Anterior cingulate cortex (tissue), 58 donors: Measurements from ENCODE around the gene CCDC138.
A peak's percentile ranks its signal among the peaks of the same experiment; 100 is the strongest.
"Not testable (repeated sequence)": the region's sequence is repeated elsewhere in the genome, so short reads cannot be mapped to it uniquely, and the experiment has no call there.

Experiments
- DNase-seq, 58 donors: peaks; one replicate each; lab custom pipeline; 2025; lab: John Stamatoyannopoulos, UW

Gene CCDC138

GRCh38 chr2:108786354-108787215 lies at the start of gene CCDC138:
CCDC138 (plus strand) TSS chr2:108786771; CDS start chr2:108786823, 52 bp downstream.
- DNase-seq = peak in 56 of 58 donors; percentile 9 to 90 (median 67)

GRCh38 chr2:108757973-108758372 lies 28.6 kb upstream of the CCDC138 start:
- not testable (repeated sequence) for DNase-seq

- DNase-seq = not testable (repeated sequence)
Measured at GRCh38 chr2:108762618-108763017, 24.0 kb upstream of the CCDC138 start.

GRCh38 chr2:108766671-108767070 lies 19.9 kb upstream of the CCDC138 start:
- DNase-seq = not testable (repeated sequence)

GRCh38 chr2:108767859-108768258 lies 18.7 kb upstream of the CCDC138 start:
- not testable (repeated sequence) for DNase-seq

- no peak for DNase-seq
Measured at GRCh38 chr2:108776475-108776874, 10.1 kb upstream of the CCDC138 start.

GRCh38 chr2:108778857-108779256 lies 7.7 kb upstream of the CCDC138 start:
- no peak for DNase-seq

- DNase-seq = no peak
Measured at GRCh38 chr2:108786008-108786353, 590 bp upstream of the CCDC138 start.

GRCh38 chr2:108787216-108787541 lies 608 bp downstream of the CCDC138 start:
- no peak for DNase-seq

- no peak for DNase-seq
Measured at GRCh38 chr2:108803045-108803736, 16.6 kb downstream of the CCDC138 start.

- DNase-seq = no peak
Measured at GRCh38 chr2:108805032-108805431, 18.5 kb downstream of the CCDC138 start.

- peak in 1 of 58 donors; percentile 0 for DNase-seq
Measured at GRCh38 chr2:108805782-108806181, 19.2 kb downstream of the CCDC138 start.

- no peak for DNase-seq
Measured at GRCh38 chr2:108806371-108807113, 20.0 kb downstream of the CCDC138 start.

GRCh38 chr2:108809936-108810335 lies 23.4 kb downstream of the CCDC138 start:
- no peak for DNase-seq

GRCh38 chr2:108810993-108811957 lies 24.7 kb downstream of the CCDC138 start:
- DNase-seq = no peak

- no peak for DNase-seq
Measured at GRCh38 chr2:108813732-108814131, 27.2 kb downstream of the CCDC138 start.

GRCh38 chr2:108820482-108820881 lies 33.9 kb downstream of the CCDC138 start:
- no peak for DNase-seq

GRCh38 chr2:108823286-108823685 lies 36.7 kb downstream of the CCDC138 start:
- no peak for DNase-seq

GRCh38 chr2:108824316-108825070 lies 37.9 kb downstream of the CCDC138 start:
- DNase-seq = no peak
